SK-N-MC (cell line): ENCODE results near the gene ADIPOR2.
"Not testable (repeated sequence)": the region's sequence is repeated elsewhere in the genome, so short reads cannot be mapped to it uniquely, and the experiment has no call there.

Experiments
- DNase-seq: peaks from one replicate; pipeline ENCODE4 v3.0.0-alpha.2; 2011; ENCODE audit warnings: low read depth, low spot score
- H3K27ac ChIP-seq: fragments of 200-600 bp; sonication (generic); 2 replicates; pipeline ENCODE4 v1.5.1; 2016; ENCODE audit warnings: mixed run types
- H3K36me3 ChIP-seq: fragments of 200-600 bp; sonication (generic); 2 replicates; pipeline ENCODE4 v1.6.1; 2017; ENCODE audit warnings: antibody characterized with exemption, low read length, mixed read lengths; ENCODE audit not compliant: insufficient read depth
- H3K4me3 ChIP-seq: fragments of 200-600 bp; sonication (generic); 2 replicates; pipeline ENCODE4 v1.5.1; 2016
- H3K9ac ChIP-seq: fragments of 200-600 bp; sonication (generic); 2 replicates; pipeline ENCODE4 v1.8.0; 2017; ENCODE audit warnings: mixed run types, mixed read lengths; ENCODE audit not compliant: insufficient read length
- H3K9me3 ChIP-seq: fragments of 200-600 bp; sonication (generic); 2 replicates; pipeline ENCODE4 v1.6.1; 2017; ENCODE audit warnings: low read depth, mild to moderate bottlenecking, antibody characterized with exemption, low read length, moderate library complexity, mixed read lengths
- EZH2 ChIP-seq: fragments of 200-600 bp; sonication (generic); IDR thresholded peaks from one replicate; pipeline ENCODE4 v1.6.1; 2017; ENCODE audit warnings: antibody characterized with exemption
- FOXP2 ChIP-seq: optimal IDR thresholded peaks from 2 replicates; pipeline ENCODE3; 2011; ENCODE audit warnings: mild to moderate bottlenecking, moderate library complexity; ENCODE audit not compliant: insufficient read depth; ENCODE audit errors: extremely low read length, control extremely low read depth
- POLR2AphosphoS5 ChIP-seq: IDR thresholded peaks from 2 replicates; pipeline ENCODE4 v1.6.1; 2012; ENCODE audit warnings: mild to moderate bottlenecking, low read depth, low read length, borderline replicate concordance

Gene ADIPOR2

GRCh38 chr12:1716911-1717310 lies 26.0 kb downstream of the ADIPOR2 start:
- Histone ChIP-seq H3K9ac (no peak overlapping the region), H3K36me3 (peaks cover 38% of the 10 kb centered on the region), H3K9me3 (0 out of 2 replicates have a peak, but pooled peaks cover 3% of the 10 kb centered on the region), H3K27ac (no peak overlapping the region), H3K4me3 (no peak overlapping the region)
- TF ChIP-seq POLR2AphosphoS5, result no peak
- no peak for TF ChIP-seq EZH2
- TF ChIP-seq FOXP2, result no peak
- DNase-seq, result no peak

GRCh38 chr12:1719139-1719538 lies 28.3 kb downstream of the ADIPOR2 start:
- 0 out of 2 replicates have a peak, but pooled peaks cover 3% of the 10 kb centered on the region for H3K9me3 ChIP-seq
- H3K27ac ChIP-seq, result no peak overlapping the region; the same call in none of the 2 replicates
- no peak overlapping the region for H3K9ac ChIP-seq
- H3K36me3 ChIP-seq, result peaks cover 29% of the 10 kb centered on the region
- no peak overlapping the region for H3K4me3 ChIP-seq
- TF ChIP-seq FOXP2 (no peak), POLR2AphosphoS5 (no peak), EZH2 (no peak)
- DNase-seq, result no peak

- TF ChIP-seq FOXP2 (no peak), POLR2AphosphoS5 (no peak), EZH2 (no peak)
- no peak for DNase-seq
- H3K27ac ChIP-seq, result no peak overlapping the region
- no peaks in the 10 kb centered on the region for H3K9me3 ChIP-seq
- H3K4me3 ChIP-seq, result no peak overlapping the region
- H3K9ac ChIP-seq, result no peak overlapping the region
- H3K36me3 ChIP-seq, result peaks cover 21% of the 10 kb centered on the region; the same call in 1 of the 2 replicates
Observed at GRCh38 chr12:1720494-1720893, 29.6 kb downstream of the ADIPOR2 start.

DNA sequence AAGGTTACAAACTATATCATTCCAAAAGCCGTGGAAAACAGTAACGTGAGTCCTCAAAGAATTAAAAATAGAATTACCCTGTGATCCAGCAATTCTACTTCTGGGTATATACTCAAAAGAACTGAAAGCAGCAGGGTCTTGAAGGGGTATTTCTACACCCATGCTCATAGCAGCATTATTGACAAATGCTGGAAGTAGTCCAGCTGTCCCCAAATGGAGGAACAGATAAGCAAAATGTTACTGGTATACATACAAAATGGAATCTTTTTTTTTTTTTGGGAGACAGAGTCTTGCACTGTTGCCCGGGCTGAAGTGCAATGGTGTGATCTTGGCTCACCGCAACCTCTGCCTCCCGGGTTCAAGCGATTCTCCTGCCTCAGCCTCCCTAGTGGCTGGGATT lies 32.9 kb downstream of the ADIPOR2 start:
- Histone ChIP-seq H3K36me3 (peaks cover 17% of the 10 kb centered on the region; the same call in 1 of the 2 replicates), H3K27ac (no peak overlapping the region), H3K9me3 (no peaks in the 10 kb centered on the region), H3K9ac (no peak overlapping the region), H3K4me3 (no peak overlapping the region)
- TF ChIP-seq EZH2 (no peak), FOXP2 (no peak), POLR2AphosphoS5 (no peak)
- DNase-seq, result no peak

GRCh38 chr12:1724250-1724649 lies 33.4 kb downstream of the ADIPOR2 start:
- no peak overlapping the region for H3K4me3 ChIP-seq
- TF ChIP-seq POLR2AphosphoS5 (no peak), EZH2 (no peak), FOXP2 (no peak)
- no peak overlapping the region for H3K9ac ChIP-seq
- DNase-seq, result no peak
- no peaks in the 10 kb centered on the region for H3K9me3 ChIP-seq
- no peak overlapping the region for H3K27ac ChIP-seq
- peaks cover 13% of the 10 kb centered on the region; the same call in 1 of the 2 replicates for H3K36me3 ChIP-seq

- no peak overlapping the region for H3K27ac ChIP-seq
- peaks cover 11% of the 10 kb centered on the region; the same call in 1 of the 2 replicates for H3K36me3 ChIP-seq
- no peaks in the 10 kb centered on the region for H3K9me3 ChIP-seq
- H3K4me3 ChIP-seq, result no peak overlapping the region
- TF ChIP-seq POLR2AphosphoS5 (no peak), EZH2 (no peak), FOXP2 (no peak)
- no peak overlapping the region for H3K9ac ChIP-seq
- DNase-seq, result no peak
Observed at GRCh38 chr12:1726753-1727152, 35.9 kb downstream of the ADIPOR2 start.

DNA sequence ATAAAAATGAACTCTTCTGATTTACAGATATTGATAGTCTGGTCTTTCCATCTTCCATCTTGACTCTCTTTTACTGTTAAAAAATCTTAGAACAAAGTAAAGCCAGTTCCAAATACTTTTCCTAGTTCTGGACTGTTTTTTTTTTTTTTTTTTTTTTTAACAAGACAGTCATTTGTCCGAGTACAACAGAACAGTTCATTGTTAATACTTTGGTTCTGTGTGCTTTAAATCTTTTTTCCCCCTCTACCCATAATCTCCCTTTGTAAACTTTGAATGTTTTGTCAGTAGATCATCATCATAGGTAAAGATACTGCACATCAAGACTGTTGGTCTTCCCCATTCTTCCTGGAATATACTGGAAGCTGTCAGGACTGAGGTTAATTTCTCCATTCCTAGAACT lies 38.0 kb downstream of the ADIPOR2 start:
- no peak for TF ChIP-seq EZH2
- TF ChIP-seq POLR2AphosphoS5, result no peak
- TF ChIP-seq FOXP2, result no peak

DNA sequence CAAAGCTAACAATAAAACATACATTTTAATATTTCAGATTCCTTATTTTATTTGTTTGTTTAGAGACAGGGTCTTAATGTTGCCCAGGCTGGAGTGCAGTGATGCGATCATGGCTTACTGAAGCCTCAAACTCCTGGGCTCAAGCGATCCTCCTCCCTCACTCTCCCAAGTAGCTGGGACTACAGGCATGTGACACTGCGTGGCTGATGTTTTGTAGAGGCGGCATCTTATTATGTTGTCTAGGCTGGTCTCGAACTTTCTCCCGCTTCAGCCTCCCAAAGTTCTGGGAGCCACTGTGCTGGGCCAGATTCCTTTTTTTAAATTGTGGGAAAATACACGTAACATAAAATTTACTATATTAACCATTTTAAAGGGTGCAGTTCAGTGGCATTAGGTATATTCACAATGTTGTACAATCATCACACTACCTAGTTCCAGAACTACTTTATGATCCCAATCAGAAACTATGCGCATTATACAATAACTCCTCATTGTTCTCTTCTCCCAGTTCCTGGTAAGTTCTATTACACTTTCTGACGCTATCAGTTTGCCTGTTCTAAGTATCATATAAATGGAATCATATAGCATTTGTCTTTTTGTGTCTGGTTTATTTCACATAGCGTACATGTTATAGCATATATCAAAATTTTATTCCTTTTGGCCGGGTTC lies 40.3 kb downstream of the ADIPOR2 start:
- no peaks in the 10 kb centered on the region for H3K9me3 ChIP-seq
- no peak for TF ChIP-seq POLR2AphosphoS5
- TF ChIP-seq EZH2, result no peak
- TF ChIP-seq FOXP2, result no peak
- no peak overlapping the region for H3K9ac ChIP-seq
- H3K27ac ChIP-seq, result no peak overlapping the region
- H3K36me3 ChIP-seq, result peaks cover 15% of the 10 kb centered on the region; the same call in 1 of the 2 replicates
- no peak for DNase-seq
- no peak overlapping the region for H3K4me3 ChIP-seq

More for the DNA sequence above, 38.0 kb downstream of the ADIPOR2 start:
- no peak for DNase-seq
- peaks cover 15% of the 10 kb centered on the region; the same call in 1 of the 2 replicates for H3K36me3 ChIP-seq
- H3K9me3 ChIP-seq, result no peaks in the 10 kb centered on the region
- H3K4me3 ChIP-seq, result no peak overlapping the region
- no peak overlapping the region for H3K27ac ChIP-seq
- H3K9ac ChIP-seq, result no peak overlapping the region

- not testable (repeated sequence) for H3K9ac ChIP-seq, DNase-seq, H3K4me3 ChIP-seq, H3K9me3 ChIP-seq, H3K27ac ChIP-seq
- H3K36me3 ChIP-seq, result peaks cover 15% of the 10 kb centered on the region; the same call in 1 of the 2 replicates
Observed at GRCh38 chr12:1731688-1732078, 40.8 kb downstream of the ADIPOR2 start.
